Measurements from ENCODE around the gene DOC2A.
A peak's percentile ranks its signal among the peaks of the same experiment; 100 is the strongest.

Gene DOC2A

GRCh38 chr16:29987371-29988085 is 23.3 kb downstream of the DOC2A start:
- DNase-seq = no peak

GRCh38 chr16:29986931-29987330 is 23.9 kb downstream of the DOC2A start:
- no peak for DNase-seq

GRCh38 chr16:29986231-29986630 is 24.6 kb downstream of the DOC2A start:
- no peak for DNase-seq

- DNase-seq = no peak
These were observed 25.5 kb downstream of the DOC2A start for GRCh38 chr16:29985271-29985811.

GRCh38 chr16:29984764-29985147 is 26.1 kb downstream of the DOC2A start:
- no peak for DNase-seq

- DNase-seq = no peak
These were observed 26.6 kb downstream of the DOC2A start for GRCh38 chr16:29984137-29984763.

GRCh38 chr16:29983420-29984136 is 27.2 kb downstream of the DOC2A start:
- no peak for DNase-seq

- DNase-seq = no peak
These were observed 28.0 kb downstream of the DOC2A start for GRCh38 chr16:29982560-29983419.

- no peak for DNase-seq
These were observed 32.1 kb downstream of the DOC2A start for GRCh38 chr16:29978564-29979270.

- no peak for DNase-seq
These were observed 32.7 kb downstream of the DOC2A start for GRCh38 chr16:29978081-29978480.

GRCh38 chr16:29977063-29977825 is 33.6 kb downstream of the DOC2A start:
- no peak for DNase-seq

- no peak for DNase-seq
These were observed 34.9 kb downstream of the DOC2A start for GRCh38 chr16:29975811-29976511.

GRCh38 chr16:29975134-29975538 is 35.7 kb downstream of the DOC2A start:
- no peak for DNase-seq

- DNase-seq = peak; percentile 73
These were observed 36.3 kb downstream of the DOC2A start for GRCh38 chr16:29974291-29975133.

- peak; percentile 99 for DNase-seq
These were observed 37.2 kb downstream of the DOC2A start, which contains the start of gene TAOK2 for GRCh38 chr16:29973384-29974246. Gene TAOK2, plus strand, starts transcription at chr16:29973868. Its CDS starts 3,905 bp downstream, at chr16:29977773.

- DNase-seq = no peak
These were observed 37.8 kb downstream of the DOC2A start for GRCh38 chr16:29972992-29973383.

GRCh38 chr16:29972500-29972899 is 38.3 kb downstream of the DOC2A start:
- DNase-seq = no peak

- no peak for DNase-seq
These were observed 39.5 kb downstream of the DOC2A start for GRCh38 chr16:29971304-29971703.

- no peak for DNase-seq
These were observed 42.6 kb downstream of the DOC2A start for GRCh38 chr16:29968205-29968604.

Data from inflammatory macrophage treated with lipopolysaccharide for 4 hours (primary cell).